Heart right ventricle (tissue), 16 donors: Measurements from ENCODE around the gene CCPG1. TPM values are rescaled to one million over a fixed set of nuclear protein-coding genes. Genes with fewer than 3 reads are reported as not detected.
"Not testable (repeated sequence)": the region's sequence is repeated elsewhere in the genome, so short reads cannot be mapped to it uniquely, and the experiment has no call there.

Experiments
- ATAC-seq, 8 donors: fragments of 200-7000 bp; cut with Tn5 transposase; one replicate each; pipeline ENCODE4 v1.9.1; 2020; ENCODE audit warnings: mild to moderate bottlenecking in 8 of 8, moderate library complexity in 8 of 8, moderate number of reproducible peaks in 1 of 8
- DNase-seq, 2 donors: peaks; one replicate each; pipeline ENCODE4 v3.0.0-alpha.2; 2020
- H3K27ac ChIP-seq, 10 donors: fragments of 200-600 bp; sonication (generic) in 2 of 10; one replicate each; pipeline versions ENCODE4 v1.5.0 to v1.8.0; 2020 to 2022; ENCODE audit warnings: mild to moderate bottlenecking in 3 of 10
- H3K27me3 ChIP-seq, 7 donors: fragments of 200-600 bp; one replicate each; pipeline ENCODE4 v1.8.0; 2021 to 2022; ENCODE audit warnings: mild to moderate bottlenecking in 2 of 7
- H3K36me3 ChIP-seq, 9 donors: fragments of 200-600 bp; sonication (generic) in 1 of 9; one replicate each; pipeline versions ENCODE4 v1.5.0 to v1.8.0; 2020 to 2022; ENCODE audit warnings: mild to moderate bottlenecking in 2 of 9
- H3K4me1 ChIP-seq, 9 donors: fragments of 200-600 bp; sonication (generic) in 1 of 9; one replicate each; pipeline versions ENCODE4 v1.5.0 to v1.8.0; 2020 to 2022; ENCODE audit warnings: mild to moderate bottlenecking in 4 of 9
- H3K4me3 ChIP-seq, 10 donors: fragments of 200-600 bp; sonication (generic) in 2 of 10; one replicate each; pipeline versions ENCODE4 v1.5.0 to v1.8.0; 2020 to 2022; ENCODE audit warnings: mild to moderate bottlenecking in 7 of 10, moderate library complexity in 2 of 10
- H3K9me3 ChIP-seq, 11 donors: fragments of 200-600 bp in 10 of 11; sonication (generic) in 2 of 11; one replicate each; pipeline versions ENCODE4 v1.5.0 to v1.8.0; 2013 to 2022; ENCODE audit warnings: mild to moderate bottlenecking in 2 of 11, control low read depth in 1 of 11, moderate library complexity in 1 of 11
- WGBS, 2 donors: extraction: QIAGEN DNeasy Blood & Tissue Kit; methylation state at CpG; one replicate each; pipeline ENCODE4 v1.1.7; 2013; ENCODE audit warnings: inconsistent platforms in 1 of 2; 5-methylcytosine and 5-hydroxymethylcytosine counted together
- intact Hi-C, 10 donors: fragments of 100-400 bp; cut with DNase I; formaldehyde crosslinking; loops; one replicate each; pipeline versions ENCODE4 v1.11.1 to v1.14.2; 2022
- long read RNA-seq, 3 donors: library from polyadenylated mRNA; unstranded; transcript quantifications; one replicate each; pipeline ENCODE4 v2.0.0, GENCODE V29; 2020 to 2021
- polyA plus RNA-seq, 2 donors: library from polyadenylated mRNA; stranded (reverse); fragments of 200-250 nt; gene quantifications; one replicate each; pipeline ENCODE4 v1.2.3, GENCODE V29; 2013
- total RNA-seq, 10 donors: library from RNA; stranded (reverse); fragmentation: NEBNext Ultra II Directional in 3 of 10; extraction: Animal tissue kit (Norgen Biotek cat#: 25700) in 3 of 10; gene quantifications; one replicate each; pipeline versions ENCODE4 v1.2.1 to v1.2.4, GENCODE V29; 2021 to 2023
- TF ChIP-seq, protein P1 (sequence below), 9 donors: fragments of 200-600 bp; sonication (generic) in 2 of 9; IDR thresholded peaks; one replicate each; pipeline versions ENCODE4 v1.5.0 to v1.8.0; 2021 to 2022; ENCODE audit warnings: antibody characterized with exemption in 9 of 9, mild to moderate bottlenecking in 5 of 9, moderate library complexity in 1 of 9
- donor health status: Arrhythmogenic right ventricular cardiomyopathy.
- donor health status: ischemic (EF 13 %, LVEDD 7.1; RV severe dilation, severe dysfunction).
- donor health status: healthy with polysubstance abuse.
- donor health status: DM: no; HTN: yes; CAD: no.
- donor health status: DM: no; HTN: no; CAD: no.
- donor health status: ischemic (EF 25% LVEDD 6.9; RV normal size, moderate dysfunction).
- donor health status: ischemic (EF 25% LVEDD 5.7; RV mildly dilated, moderate dysfunction).
- donor health status: healthy.
- donor health status: DM: yes; HTN: yes; CAD: no.
- donor health status: Ischemic cardiomyopathy.
- donor health status: ischemic (EF 35%, LVEDD 5.7; RV mildly dilated, moderate dysfunction).
- donor health status: nonischemic (EF 11% LVEDD 7.7; RV severe dilation, severe dysfunction).
- donor health status: DM: yes; HTN: yes; CAD: no.
- donor health status: PGD.
- donor health status: ischemic (EF 29% LVEDD 5.4; RV normal size, mild dysfunction).
- donor health status: nonischemic (EF 23%, LVEDD 6.1; RV moderate dilation, normal function).

CCPG1 gene
- total RNA-seq: 100 to 1,000 TPM in 1 of 10 donors, 10 to 100 TPM in 9; 71.2 to 106 (median 88.2) TPM
- polyA plus RNA-seq: 10 to 100 TPM; 24.5 to 32.8 TPM
- long read RNA-seq, donor 1, full-length matches to known transcripts: 40 of 52 reads
- long read RNA-seq, donor 1, partial matches to known transcripts: 2 of 52 reads
- long read RNA-seq, donor 1, other reads (novel, unspliced or antisense): 10 of 52 reads
- long read RNA-seq, donor 2, full-length matches to known transcripts: 81 of 99 reads
- long read RNA-seq, donor 2, partial matches to known transcripts: 6 of 99 reads
- long read RNA-seq, donor 2, other reads (novel, unspliced or antisense): 12 of 99 reads
- long read RNA-seq, donor 3, full-length matches to known transcripts: 115 of 144 reads
- long read RNA-seq, donor 3, partial matches to known transcripts: 3 of 144 reads
- long read RNA-seq, donor 3, other reads (novel, unspliced or antisense): 26 of 144 reads

GRCh38 chr15:55408012-55408928 lies at the start of gene CCPG1, which contains the start of gene PIERCE2:
TSS of gene CCPG1 (minus strand) at chr15:55408359. CDS start at chr15:55389424, 18,935 bp downstream.
TSS of gene PIERCE2 (plus strand) at chr15:55408495. CDS start at chr15:55408769, 274 bp downstream.
- 1% methylated on average over 70 of the region's 70 CpGs for WGBS, 2 donors
- Histone ChIP-seq H3K4me3 (peak within 1 kb of the TSS; percentile 72 to 96 (median 80)), H3K4me1 (peaks cover 0 to 52% (median 34%) of the 10 kb centered on the region in 9 donors), H3K9me3 (no peaks in the 10 kb centered on the region), H3K36me3 (no peaks in the 10 kb centered on the region), H3K27ac (peak within 1 kb of the TSS; percentile 26 to 98 (median 92)), H3K27me3 (no peaks in the 10 kb centered on the region)
- intact Hi-C loops: loop anchor here in 3 of 10 donors (5.0 to 10.0 kb wide), 3 partner anchors 36 to 93 kb away; partner anchors contain the start of genes PIGB (in 2 of the 3) and PIGBOS1 (in 2 of the 3)
- peak; percentile 98 to 99 (median 99) for ATAC-seq
- DNase-seq: peak; percentile 91
- TF ChIP-seq, protein P1, sequence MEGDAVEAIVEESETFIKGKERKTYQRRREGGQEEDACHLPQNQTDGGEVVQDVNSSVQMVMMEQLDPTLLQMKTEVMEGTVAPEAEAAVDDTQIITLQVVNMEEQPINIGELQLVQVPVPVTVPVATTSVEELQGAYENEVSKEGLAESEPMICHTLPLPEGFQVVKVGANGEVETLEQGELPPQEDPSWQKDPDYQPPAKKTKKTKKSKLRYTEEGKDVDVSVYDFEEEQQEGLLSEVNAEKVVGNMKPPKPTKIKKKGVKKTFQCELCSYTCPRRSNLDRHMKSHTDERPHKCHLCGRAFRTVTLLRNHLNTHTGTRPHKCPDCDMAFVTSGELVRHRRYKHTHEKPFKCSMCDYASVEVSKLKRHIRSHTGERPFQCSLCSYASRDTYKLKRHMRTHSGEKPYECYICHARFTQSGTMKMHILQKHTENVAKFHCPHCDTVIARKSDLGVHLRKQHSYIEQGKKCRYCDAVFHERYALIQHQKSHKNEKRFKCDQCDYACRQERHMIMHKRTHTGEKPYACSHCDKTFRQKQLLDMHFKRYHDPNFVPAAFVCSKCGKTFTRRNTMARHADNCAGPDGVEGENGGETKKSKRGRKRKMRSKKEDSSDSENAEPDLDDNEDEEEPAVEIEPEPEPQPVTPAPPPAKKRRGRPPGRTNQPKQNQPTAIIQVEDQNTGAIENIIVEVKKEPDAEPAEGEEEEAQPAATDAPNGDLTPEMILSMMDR (IDR thresholded peaks at IDR 0.05): peak; percentile 57 to 94 (median 85)

DNA sequence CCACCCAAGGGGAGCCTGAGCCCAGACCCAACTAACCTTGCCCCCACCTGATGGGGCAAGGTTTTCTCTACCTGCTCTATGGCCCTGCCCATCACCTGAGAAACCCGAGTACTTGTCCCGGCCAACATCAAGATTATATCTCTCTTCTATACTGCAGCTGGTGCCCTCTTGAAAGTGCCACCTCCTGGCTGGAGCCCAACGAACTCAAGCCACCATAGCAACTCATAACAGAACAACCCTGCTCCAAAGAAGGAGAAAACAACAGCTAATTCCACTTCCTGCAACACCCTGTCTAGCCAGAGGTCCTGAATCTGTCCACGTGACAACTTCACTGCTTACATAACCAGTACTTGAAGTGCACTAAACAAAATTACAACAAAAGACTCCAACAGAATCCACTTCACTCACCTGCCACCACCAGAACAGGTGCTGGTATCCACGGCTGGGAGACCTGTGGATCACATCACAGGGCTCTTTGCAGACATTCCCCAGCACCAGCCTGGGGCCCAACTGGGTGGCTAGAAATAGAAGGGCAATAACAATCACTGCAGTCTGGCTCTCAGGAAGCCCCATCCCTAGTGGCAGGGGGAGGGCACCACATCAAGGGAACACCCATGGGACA lies 49.4 kb upstream of the CCPG1 start:
- intact Hi-C loops: no loop called here
- H3K4me1 ChIP-seq: no peaks in the 10 kb centered on the region
- no peak overlapping the region for H3K27ac ChIP-seq
- DNase-seq (no peak), ATAC-seq (no peak)
- WGBS, 2 donors: 88 to 90% methylated on average over 5 of the region's 5 CpGs
- no peaks in the 10 kb centered on the region for H3K36me3 ChIP-seq
- H3K9me3 ChIP-seq: peaks cover 0 to 24% (median 4%) of the 10 kb centered on the region in 11 donors
- TF ChIP-seq, protein P1 (IDR thresholded peaks at IDR 0.05): no peak
- no peak overlapping the region for H3K4me3 ChIP-seq
- no peaks in the 10 kb centered on the region for H3K27me3 ChIP-seq

- intact Hi-C loops, ATAC-seq, H3K4me3 ChIP-seq, H3K27me3 ChIP-seq, H3K4me1 ChIP-seq, H3K36me3 ChIP-seq, DNase-seq, H3K27ac ChIP-seq, H3K9me3 ChIP-seq: not testable (repeated sequence)
- 96 to 98% methylated on average over 17 to 19 of the region's 19 CpGs for WGBS, 2 donors
These were observed 38.9 kb upstream of the CCPG1 start for GRCh38 chr15:55447030-55447394.

GRCh38 chr15:55446379-55447029 lies 38.3 kb upstream of the CCPG1 start:
- DNase-seq, intact Hi-C loops, H3K27me3 ChIP-seq, H3K36me3 ChIP-seq, H3K4me1 ChIP-seq, H3K27ac ChIP-seq, ATAC-seq, H3K4me3 ChIP-seq, H3K9me3 ChIP-seq: not testable (repeated sequence)
- 97 to 99% methylated on average over 36 to 41 of the region's 41 CpGs for WGBS, 2 donors

DNA sequence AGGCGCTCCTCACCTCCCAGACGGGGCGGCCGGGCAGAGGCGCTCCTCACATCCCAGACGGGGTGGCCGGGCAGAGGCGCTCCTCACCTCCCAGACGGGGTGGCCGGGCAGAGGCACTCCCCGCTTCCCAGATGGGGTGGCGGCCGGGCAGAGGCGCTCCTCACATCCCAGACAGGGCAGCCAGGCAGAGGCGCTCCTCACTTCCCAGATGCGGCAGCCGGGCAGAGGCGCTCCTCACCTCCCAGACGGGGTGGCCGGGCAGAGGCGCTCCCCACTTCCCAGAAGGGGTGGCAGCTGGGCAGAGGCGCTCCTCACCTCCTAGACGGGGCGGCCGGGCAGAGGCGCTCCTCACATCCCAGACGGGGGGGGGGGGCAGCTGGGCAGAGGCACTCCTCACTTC lies 37.8 kb upstream of the CCPG1 start:
- DNase-seq, H3K27ac ChIP-seq, H3K4me1 ChIP-seq, H3K36me3 ChIP-seq, H3K9me3 ChIP-seq, H3K4me3 ChIP-seq, ATAC-seq, H3K27me3 ChIP-seq, intact Hi-C loops: not testable (repeated sequence)
- 95 to 98% methylated on average over 20 to 26 of the region's 27 CpGs for WGBS, 2 donors

DNA sequence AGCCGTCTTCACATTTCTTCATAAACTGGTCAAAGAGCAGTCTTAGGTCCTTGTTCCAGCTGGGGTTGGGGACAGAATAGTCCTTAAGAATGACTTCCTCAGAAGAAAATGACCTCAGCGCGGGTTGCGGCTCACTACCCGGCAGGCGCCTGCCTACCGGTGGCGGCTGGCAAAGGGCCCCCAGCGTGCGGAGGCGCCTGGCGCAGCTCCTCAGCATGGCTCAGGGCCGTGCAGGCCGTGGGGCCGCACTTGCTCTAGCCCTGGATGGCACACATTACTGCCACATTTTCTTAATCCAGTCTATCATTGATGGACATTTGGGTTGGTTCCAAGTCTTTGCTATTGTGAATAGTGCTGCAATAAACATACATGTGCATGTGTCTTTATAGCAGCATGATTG lies 35.0 kb upstream of the CCPG1 start:
- H3K9me3 ChIP-seq, H3K27ac ChIP-seq, H3K4me1 ChIP-seq, intact Hi-C loops, DNase-seq, H3K36me3 ChIP-seq, ATAC-seq, H3K4me3 ChIP-seq, H3K27me3 ChIP-seq: not testable (repeated sequence)
- WGBS, 2 donors: 92 to 94% methylated on average over 15 of the region's 15 CpGs
